D721Med (cell line): ENCODE data around the gene USP46.

Experiments
- DNase-seq: peaks from one replicate; pipeline ENCODE4 v3.0.0; 2011; ENCODE audit warnings: low spot score; ENCODE audit not compliant: insufficient read length
- FAIRE-seq: peaks from 2 replicates; lab custom pipeline; 2011; peaks lifted over from hg19 to GRCh38; lab: Jason Lieb, UNC
- CTCF ChIP-seq: IDR thresholded peaks from 2 replicates; pipeline ENCODE4 v1.5.1; 2012; ENCODE audit warnings: mild to moderate bottlenecking, control low read depth; ENCODE audit not compliant: insufficient read depth; ENCODE audit errors: missing control alignments

The USP46 gene

GRCh38 chr4:52592287-52592686 lies 66.8 kb downstream of the USP46 start:
- TF ChIP-seq CTCF, result no peak
- no peak for DNase-seq
- FAIRE-seq, result no peak

- no peak for TF ChIP-seq CTCF
- no peak for FAIRE-seq
- DNase-seq, result no peak
Observed at GRCh38 chr4:52588771-52589591, 70.1 kb downstream of the USP46 start.

GRCh38 chr4:52588097-52588496 lies 71.0 kb downstream of the USP46 start:
- no peak for FAIRE-seq
- TF ChIP-seq CTCF, result peak; percentile 22
- DNase-seq, result no peak

- DNase-seq (no peak), FAIRE-seq (no peak)
- TF ChIP-seq CTCF, result no peak
Observed at GRCh38 chr4:52586069-52586468, 73.0 kb downstream of the USP46 start.

GRCh38 chr4:52585379-52585778 lies 73.7 kb downstream of the USP46 start:
- FAIRE-seq, result no peak
- TF ChIP-seq CTCF, result no peak
- DNase-seq, result no peak

- FAIRE-seq (no peak), DNase-seq (no peak)
- TF ChIP-seq CTCF, result no peak
Observed at GRCh38 chr4:52579602-52580272, 79.4 kb downstream of the USP46 start.

GRCh38 chr4:52578951-52579350 lies 80.2 kb downstream of the USP46 start:
- DNase-seq (no peak), FAIRE-seq (no peak)
- TF ChIP-seq CTCF, result no peak
